Coronary artery (tissue), 2 donors: Measurements from ENCODE around the gene AUTS2.

Experiments used
- DNase-seq: peaks from one replicate; pipeline ENCODE4 v3.0.0-alpha.2; 2017; ENCODE audit warnings: low spot score
- H3K27ac ChIP-seq, 2 donors: fragments of 200-600 bp; sonication (generic); one replicate each; pipeline ENCODE4 v1.5.1; 2016 to 2019
- H3K4me3 ChIP-seq: fragments of 200-600 bp; sonication (generic); 2 replicates; pipeline ENCODE4 v1.5.1; 2016; ENCODE audit warnings: mild to moderate bottlenecking, moderate library complexity
- TF ChIP-seq, protein P1 (sequence below): fragments of 200-600 bp; sonication (generic); IDR thresholded peaks from one replicate; pipeline ENCODE4 v1.5.1; 2019; ENCODE audit warnings: antibody characterized with exemption

Gene AUTS2

DNA sequence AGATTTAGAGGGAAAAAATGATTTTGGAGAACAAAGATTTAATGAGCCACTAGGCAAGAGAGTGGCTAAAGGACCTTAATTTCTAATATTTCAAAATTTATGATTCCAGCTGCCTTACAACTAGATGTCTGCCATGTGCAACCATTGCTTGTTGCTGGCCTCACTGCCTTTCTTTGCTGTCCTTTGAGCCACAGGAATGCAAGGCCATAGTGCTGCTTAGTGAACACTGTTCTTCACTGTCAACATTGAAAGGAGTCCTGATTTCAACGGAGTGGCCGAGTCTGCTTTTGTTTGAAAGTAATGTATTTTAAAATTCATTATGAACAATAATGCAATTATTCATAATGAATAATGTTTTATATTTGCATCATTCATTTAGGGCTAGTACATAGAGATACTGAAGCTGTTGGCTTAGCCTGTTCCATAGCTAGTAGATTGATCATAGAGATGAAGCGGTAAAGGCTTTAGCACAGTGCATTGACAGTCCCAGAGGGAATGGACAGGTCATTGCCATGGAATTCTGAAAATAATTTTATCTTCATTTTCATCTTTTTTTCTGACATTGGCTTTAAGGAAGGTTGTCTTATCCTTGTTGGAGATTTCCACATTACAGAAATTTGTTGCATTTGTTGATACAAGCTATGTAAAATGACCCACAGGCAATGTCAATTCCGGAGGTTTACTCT, 544.1 kb downstream of the AUTS2 start:
- H3K27ac ChIP-seq: no peak overlapping the region
- no peak for DNase-seq
- TF ChIP-seq, protein P1, sequence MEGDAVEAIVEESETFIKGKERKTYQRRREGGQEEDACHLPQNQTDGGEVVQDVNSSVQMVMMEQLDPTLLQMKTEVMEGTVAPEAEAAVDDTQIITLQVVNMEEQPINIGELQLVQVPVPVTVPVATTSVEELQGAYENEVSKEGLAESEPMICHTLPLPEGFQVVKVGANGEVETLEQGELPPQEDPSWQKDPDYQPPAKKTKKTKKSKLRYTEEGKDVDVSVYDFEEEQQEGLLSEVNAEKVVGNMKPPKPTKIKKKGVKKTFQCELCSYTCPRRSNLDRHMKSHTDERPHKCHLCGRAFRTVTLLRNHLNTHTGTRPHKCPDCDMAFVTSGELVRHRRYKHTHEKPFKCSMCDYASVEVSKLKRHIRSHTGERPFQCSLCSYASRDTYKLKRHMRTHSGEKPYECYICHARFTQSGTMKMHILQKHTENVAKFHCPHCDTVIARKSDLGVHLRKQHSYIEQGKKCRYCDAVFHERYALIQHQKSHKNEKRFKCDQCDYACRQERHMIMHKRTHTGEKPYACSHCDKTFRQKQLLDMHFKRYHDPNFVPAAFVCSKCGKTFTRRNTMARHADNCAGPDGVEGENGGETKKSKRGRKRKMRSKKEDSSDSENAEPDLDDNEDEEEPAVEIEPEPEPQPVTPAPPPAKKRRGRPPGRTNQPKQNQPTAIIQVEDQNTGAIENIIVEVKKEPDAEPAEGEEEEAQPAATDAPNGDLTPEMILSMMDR: no peak
- H3K4me3 ChIP-seq: no peak overlapping the region

DNA sequence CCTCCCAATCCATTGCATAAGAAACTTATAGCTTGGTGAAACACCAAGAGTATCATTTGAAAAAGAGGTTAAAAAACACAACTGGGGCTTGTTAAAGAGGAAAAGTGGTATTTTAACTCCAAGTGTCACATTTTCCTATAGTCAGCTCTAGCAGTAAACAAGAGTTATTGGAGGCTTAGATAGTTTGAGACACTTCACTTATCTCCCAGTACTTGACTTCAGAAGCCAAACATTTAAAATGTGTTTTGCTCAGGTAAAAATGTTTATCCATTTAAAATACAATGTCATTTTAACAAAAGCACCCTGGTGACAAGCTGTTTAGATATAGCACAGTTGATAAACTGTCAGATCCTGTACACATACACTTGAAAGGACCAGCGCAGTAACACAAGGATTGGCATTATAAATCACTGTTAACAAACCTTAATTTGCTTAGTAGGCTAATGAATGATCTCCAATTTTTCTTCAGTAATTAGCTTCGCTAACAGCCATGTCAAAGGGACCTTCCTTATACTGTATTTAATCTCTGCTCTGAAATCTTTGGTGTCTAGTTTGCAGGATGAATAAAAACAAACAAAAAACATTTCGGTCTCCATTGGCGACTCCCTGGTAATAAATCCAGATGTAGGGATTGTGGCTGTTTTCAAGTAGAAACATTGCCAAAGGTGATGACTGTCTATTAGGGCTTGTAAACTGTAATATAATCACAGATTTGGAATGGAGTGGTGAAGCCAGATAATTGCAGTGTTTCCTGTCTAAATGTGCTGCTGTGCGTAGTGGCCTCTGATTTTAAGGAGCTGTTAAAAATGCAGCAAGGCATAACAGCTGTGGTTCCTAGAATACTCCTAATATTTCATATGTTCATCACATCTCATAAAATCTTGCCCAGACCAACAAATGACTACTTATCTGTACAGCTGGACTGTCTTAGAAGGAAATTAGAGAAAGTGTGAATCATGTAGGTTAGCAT, 545.1 kb downstream of the AUTS2 start:
- Histone ChIP-seq H3K4me3 (no peak overlapping the region), H3K27ac (no peak overlapping the region)
- DNase-seq: no peak
- TF ChIP-seq, protein P1: no peak

DNA sequence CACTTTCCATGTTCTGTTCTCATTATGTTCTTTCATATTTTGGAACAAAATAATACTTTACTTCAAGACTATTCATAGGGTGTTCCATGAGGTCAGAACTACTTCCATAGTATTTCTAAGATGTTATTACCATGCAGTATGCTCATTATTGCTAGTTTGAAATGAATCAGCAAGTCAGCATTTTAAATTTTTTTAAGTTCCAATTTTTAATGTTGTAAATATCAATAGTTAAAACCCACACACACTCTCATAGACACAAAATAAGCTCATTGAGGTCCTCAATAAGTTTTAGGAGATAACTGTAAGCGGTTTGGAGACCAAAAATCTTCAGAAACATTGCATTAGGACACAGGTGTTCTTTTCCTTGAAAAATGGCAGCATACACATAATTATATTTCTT, 550.7 kb downstream of the AUTS2 start:
- no peak for DNase-seq
- TF ChIP-seq, protein P1: no peak
- Histone ChIP-seq H3K27ac (no peak overlapping the region), H3K4me3 (no peak overlapping the region)

DNA sequence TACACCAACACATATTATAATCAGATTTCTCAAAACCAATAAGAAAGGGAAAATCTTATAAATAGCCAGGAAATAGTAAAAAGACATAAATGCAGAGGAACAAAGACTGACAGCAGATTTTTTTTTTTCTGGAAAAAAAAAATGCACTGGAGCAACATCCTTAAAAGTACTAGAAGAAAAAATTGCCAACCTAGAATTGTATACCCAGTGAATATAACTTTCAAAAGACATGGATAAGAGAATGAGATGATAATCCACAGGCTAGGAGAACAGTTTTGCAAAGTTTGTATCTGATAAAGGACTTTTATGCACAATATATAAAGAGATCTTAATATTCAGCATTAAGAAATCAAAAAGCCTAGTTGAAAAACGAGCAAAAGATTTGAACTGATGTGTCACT, 554.0 kb downstream of the AUTS2 start:
- DNase-seq: no peak
- TF ChIP-seq, protein P1: no peak
- H3K27ac ChIP-seq: no peak overlapping the region
- no peak overlapping the region for H3K4me3 ChIP-seq

DNA sequence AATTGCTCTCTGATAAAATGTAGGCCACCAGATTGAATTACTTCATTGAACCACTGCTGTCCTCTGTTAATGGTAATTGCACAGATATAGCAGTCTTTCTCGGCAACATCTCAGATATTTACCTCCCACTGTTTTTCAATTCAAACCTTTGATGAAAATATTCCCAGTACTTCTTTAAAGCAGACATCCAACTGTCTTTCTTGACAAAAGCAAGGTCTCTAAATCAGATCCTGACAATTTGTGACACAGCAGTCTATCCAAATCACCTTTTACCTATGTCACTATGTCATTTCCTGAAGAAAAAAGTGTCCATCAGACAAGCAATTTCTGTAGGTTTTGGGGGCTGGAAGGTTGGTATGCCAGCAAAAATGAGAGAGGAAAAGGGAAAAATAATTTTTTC, 555.7 kb downstream of the AUTS2 start:
- no peak overlapping the region for H3K27ac ChIP-seq

DNA sequence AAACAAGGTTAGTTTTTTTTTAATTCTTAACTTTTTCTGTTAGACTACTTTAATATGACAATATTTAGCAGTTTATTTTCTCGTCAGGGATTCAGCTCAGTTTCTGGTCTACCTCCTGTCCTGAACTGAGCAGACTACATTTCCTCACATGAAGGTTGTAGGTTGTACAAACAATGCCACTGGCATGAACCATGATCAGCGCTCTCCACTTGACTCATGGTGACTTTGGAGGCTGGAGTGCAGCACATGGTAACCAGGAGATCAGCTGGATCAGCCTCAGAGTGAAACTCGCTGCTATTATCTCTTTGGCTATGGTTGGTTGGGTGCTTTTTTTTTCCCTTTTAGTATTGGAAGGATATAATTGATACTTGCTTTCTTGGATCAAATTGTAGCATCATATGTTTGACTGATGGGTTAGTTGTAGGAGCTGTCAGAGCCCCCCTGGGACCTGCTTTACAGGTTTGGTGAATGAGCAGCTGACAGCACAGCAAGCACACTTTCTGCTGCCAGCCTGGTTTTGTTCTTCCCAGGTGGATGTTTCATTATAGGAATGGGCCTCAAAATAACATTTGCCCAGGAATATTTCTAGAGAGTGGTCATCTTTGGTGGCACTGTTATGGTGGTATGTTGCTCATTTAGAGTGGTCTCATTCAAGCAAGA, 556.4 kb downstream of the AUTS2 start:
- DNase-seq: no peak
- H3K4me3 ChIP-seq: no peak overlapping the region
- no peak overlapping the region for H3K27ac ChIP-seq
- TF ChIP-seq, protein P1: no peak

More for the DNA sequence above, 555.7 kb downstream of the AUTS2 start:
- TF ChIP-seq, protein P1: no peak
- H3K4me3 ChIP-seq: no peak overlapping the region
- no peak for DNase-seq
